Measurements from ENCODE around the gene PNMA6F.
"Not testable (repeated sequence)": the region's sequence is repeated elsewhere in the genome, so short reads cannot be mapped to it uniquely, and the experiment has no call there.

Gene PNMA6F

GRCh38 chrX:153334654-153335295, 13.2 kb upstream of the PNMA6F start:
- FAIRE-seq, result no peak

- FAIRE-seq, result no peak
Measured at GRCh38 chrX:153333821-153334653, 12.5 kb upstream of the PNMA6F start, which contains the start of gene ZNF275. TSS of gene ZNF275 (plus strand) at chrX:153334153. CDS start at chrX:153336680, 2,527 bp downstream.

GRCh38 chrX:153333266-153333665, 11.7 kb upstream of the PNMA6F start:
- FAIRE-seq, result no peak

- no peak for FAIRE-seq
Measured at GRCh38 chrX:153327561-153327960, 6.0 kb upstream of the PNMA6F start.

- no peak for FAIRE-seq
Measured at GRCh38 chrX:153320555-153321184, 897 bp downstream of the PNMA6F start.

- FAIRE-seq, result not testable (repeated sequence)
Measured at GRCh38 chrX:153320047-153320443, 1.5 kb downstream of the PNMA6F start.

- FAIRE-seq, result no peak
Measured at GRCh38 chrX:153319295-153320046, 2.1 kb downstream of the PNMA6F start.

- FAIRE-seq, result no peak
Measured at GRCh38 chrX:153318811-153319210, 2.8 kb downstream of the PNMA6F start.

GRCh38 chrX:153317996-153318722, 3.4 kb downstream of the PNMA6F start:
- no peak for FAIRE-seq

- no peak for FAIRE-seq
Measured at GRCh38 chrX:153317306-153317705, 4.3 kb downstream of the PNMA6F start.

GRCh38 chrX:153312842-153313241, 8.7 kb downstream of the PNMA6F start:
- FAIRE-seq, result no peak

- no peak for FAIRE-seq
Measured at GRCh38 chrX:153312041-153312440, 9.5 kb downstream of the PNMA6F start.

- FAIRE-seq, result no peak
Measured at GRCh38 chrX:153310901-153311300, 10.7 kb downstream of the PNMA6F start.

- no peak for FAIRE-seq
Measured at GRCh38 chrX:153307276-153308178, 14.0 kb downstream of the PNMA6F start.

- FAIRE-seq, result no peak
Measured at GRCh38 chrX:153306527-153307115, 14.9 kb downstream of the PNMA6F start.

- FAIRE-seq, result no peak
Measured at GRCh38 chrX:153305972-153306371, 15.6 kb downstream of the PNMA6F start.

GRCh38 chrX:153304988-153305736, 16.4 kb downstream of the PNMA6F start:
- no peak for FAIRE-seq

GRCh38 chrX:153303276-153304262, 18.0 kb downstream of the PNMA6F start:
- FAIRE-seq, result no peak

- FAIRE-seq, result no peak
Measured at GRCh38 chrX:153302796-153303195, 18.8 kb downstream of the PNMA6F start.

Measured in endometrium (tissue), 2 donors.